GM10266 (cell line): ENCODE measurements around the gene REXO4.

Experiments used
- DNase-seq: peaks from one replicate; pipeline ENCODE4 v3.0.0; 2012; ENCODE audit errors: extremely low spot score
- TF ChIP-seq, protein P1 (sequence below): IDR thresholded peaks from 2 replicates; pipeline ENCODE4 v1.5.1; 2012; ENCODE audit warnings: mild to moderate bottlenecking, low read depth; ENCODE audit not compliant: control insufficient read depth, insufficient read depth; ENCODE audit errors: missing control alignments

REXO4 gene

DNA sequence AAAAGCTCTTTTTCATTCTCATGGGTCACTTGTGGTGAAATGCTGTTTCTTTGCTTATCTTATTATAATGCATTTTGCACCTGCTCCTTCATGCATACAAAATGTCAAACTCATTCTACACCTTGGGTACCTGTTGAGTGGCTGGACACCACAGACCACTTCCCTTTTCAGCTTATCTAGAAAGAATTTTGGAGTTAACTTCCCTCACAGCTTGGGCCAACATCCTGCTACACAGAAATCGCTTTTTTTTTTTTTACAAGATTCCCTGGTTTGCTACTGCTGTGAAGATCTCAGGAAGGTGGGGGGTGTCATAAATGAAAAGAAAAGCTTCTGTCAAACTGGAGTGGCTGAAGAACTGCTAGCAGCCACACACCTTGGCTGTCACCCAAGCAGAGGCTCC, 2.6 kb downstream of the REXO4 start:
- TF ChIP-seq, protein P1, sequence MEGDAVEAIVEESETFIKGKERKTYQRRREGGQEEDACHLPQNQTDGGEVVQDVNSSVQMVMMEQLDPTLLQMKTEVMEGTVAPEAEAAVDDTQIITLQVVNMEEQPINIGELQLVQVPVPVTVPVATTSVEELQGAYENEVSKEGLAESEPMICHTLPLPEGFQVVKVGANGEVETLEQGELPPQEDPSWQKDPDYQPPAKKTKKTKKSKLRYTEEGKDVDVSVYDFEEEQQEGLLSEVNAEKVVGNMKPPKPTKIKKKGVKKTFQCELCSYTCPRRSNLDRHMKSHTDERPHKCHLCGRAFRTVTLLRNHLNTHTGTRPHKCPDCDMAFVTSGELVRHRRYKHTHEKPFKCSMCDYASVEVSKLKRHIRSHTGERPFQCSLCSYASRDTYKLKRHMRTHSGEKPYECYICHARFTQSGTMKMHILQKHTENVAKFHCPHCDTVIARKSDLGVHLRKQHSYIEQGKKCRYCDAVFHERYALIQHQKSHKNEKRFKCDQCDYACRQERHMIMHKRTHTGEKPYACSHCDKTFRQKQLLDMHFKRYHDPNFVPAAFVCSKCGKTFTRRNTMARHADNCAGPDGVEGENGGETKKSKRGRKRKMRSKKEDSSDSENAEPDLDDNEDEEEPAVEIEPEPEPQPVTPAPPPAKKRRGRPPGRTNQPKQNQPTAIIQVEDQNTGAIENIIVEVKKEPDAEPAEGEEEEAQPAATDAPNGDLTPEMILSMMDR, result no peak
- DNase-seq, result no peak

DNA sequence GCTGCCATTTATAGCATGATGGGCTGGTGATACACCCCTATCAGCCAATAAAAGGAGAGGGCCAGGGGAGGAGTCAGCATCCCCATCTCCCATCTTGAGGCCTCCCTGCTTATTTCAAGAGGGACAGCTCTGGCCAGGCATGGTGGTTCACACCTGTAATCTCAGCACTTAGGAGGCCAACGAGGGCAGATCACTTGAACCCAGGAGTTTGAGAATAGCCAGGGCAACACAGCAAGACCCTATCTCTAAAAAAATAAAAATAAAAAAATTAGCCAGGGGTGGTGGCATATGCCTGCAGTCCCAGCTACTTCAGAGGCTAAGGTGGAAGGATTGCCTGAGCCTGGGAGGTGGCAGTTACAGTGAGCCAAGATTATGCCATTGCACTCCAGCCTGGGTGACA, 9.8 kb downstream of the REXO4 start:
- DNase-seq, result no peak
- TF ChIP-seq, protein P1, result no peak

DNA sequence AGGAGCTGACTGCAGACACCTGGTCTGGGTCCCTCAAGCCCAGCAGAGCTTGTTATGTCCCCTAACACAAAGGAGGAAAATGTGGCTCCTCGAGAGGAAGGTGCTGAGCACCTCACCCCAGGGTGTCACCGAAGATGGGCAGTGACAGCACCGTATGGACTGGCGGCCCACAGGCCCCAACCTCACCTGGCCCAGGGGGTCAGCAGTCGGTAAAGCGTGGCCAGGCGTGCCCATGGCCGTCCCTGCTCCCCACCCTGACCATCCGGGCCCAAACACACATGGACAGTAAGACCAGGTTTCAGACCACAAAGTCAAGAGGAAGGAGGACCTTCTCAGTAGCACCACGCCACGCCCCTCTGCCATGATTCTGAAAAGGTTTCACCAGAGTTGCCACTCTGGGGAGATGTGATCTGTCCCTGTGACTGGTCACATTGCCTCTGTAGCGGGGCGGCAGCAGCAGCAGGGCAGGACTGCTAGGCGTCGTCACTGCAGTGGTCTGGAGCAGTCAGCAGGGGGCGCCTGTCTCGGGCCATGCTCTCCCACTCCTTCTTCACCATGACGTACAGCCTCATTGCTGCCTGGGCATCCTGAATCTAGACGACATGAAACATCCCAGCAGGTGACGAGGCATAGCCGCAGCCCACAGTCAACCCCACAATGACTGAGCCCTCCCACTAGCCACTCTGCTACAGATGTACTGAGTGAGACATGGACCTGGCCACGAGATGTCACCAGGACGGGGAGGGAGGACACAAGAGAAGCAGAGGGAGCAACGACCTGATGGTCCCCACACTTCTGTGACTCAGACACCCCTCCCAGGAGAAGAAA, 11.1 kb downstream of the REXO4 start:
- peak; percentile 84 for DNase-seq

DNA sequence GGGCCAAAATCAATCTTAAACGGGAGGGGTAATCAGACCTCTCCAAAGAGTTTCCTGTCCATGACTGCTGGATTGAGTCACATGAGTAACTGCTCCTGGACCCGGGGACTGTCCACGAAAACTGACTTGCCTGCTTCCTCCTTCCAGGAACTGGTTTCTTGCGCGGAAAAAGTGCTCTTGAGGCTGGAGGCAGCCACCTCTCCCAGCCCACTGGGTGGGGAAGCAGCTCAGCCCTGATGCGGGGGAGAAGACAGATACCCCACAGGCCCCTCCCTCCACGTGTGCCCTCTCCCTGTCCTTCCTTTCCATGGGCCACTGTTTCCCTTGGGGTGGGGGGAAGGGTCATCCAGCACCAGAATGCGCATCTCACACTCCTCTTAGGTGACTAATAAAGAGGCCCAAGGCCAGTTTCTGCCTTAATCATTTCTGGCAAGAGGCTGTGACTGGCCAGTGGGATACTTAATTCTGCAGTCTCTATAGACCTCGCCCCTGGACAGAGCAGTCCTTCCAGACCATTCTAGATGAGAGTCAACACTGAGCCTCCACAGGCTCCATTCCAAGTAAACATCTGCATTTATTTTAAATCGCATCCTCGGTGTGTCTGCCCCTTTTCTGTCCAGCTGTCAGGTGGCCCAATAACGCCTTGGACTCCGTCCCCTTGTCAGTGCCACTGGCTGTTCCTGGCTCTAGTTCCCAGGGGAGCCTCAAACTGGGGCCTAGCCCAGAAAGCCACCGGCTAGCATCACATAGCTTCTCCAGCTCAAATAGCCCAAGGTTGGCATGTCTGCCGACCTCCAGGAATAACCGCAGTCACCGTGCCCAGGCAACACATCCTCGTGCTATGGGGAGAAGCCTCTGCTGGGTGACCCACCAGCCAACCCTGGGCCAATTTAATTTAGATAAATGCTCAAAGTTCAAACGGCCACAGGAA, 12.0 kb downstream of the REXO4 start:
- DNase-seq, result no peak
- TF ChIP-seq, protein P1, result no peak

More for the DNA sequence above, 11.1 kb downstream of the REXO4 start:
- TF ChIP-seq, protein P1, result peak; percentile 93

DNA sequence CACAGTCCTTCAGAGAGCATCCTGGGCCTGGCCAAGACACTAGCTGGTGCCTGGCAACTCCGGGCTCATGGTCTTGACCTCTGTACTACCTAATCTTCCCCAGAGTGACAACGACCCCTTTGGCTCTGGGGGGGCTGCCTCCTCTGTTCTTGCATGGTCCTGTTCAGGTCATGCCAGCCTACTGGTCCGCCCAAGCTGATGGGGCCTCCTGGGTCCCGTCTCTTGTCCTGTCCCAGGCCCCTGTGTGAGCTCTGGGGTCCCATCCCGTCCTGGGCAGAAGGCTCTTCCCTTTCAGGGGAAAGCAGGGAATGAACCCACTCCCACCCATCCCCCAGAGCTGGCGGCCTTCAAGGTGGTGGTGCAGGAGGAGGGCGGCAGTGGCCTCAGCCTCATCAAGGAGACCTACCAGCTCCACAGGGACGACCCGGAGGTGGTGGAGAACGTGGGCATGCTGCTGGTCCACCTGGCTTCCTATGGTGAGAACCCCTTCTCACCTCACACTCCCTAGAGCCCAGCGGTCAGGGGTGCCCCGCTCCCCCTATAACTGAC, 13.3 kb downstream of the REXO4 start:
- TF ChIP-seq, protein P1, result no peak
- no peak for DNase-seq

DNA sequence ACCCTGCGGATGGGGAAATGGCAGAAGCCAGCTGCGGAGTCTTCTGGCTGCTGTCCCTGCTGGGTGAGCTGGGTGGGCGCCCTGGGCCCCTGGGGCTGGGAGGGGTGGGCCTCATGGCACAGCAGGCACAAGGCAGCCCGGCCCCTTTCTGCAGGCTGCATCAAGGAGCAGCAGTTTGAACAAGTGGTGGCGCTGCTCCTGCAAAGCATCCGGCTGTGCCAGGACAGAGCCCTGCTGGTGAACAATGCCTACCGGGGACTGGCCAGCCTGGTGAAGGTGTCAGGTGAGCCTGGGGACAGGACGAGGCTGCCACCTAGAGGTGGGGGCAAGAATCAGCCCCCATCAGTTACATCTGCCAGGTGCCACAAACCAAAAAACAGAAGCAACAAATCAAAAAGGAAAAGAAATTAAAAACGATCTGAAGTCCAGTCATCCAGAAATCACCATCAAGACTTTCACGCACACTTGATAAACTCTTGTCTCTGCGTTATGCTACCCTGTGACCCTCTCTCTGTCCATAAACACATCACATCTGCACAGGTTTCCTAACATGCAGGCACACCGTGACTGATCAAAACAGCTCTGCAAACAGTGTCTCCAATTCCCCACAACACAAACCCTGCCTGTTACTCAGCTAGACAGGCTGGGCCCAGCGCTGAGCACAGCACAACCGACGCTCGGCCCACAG, 13.9 kb downstream of the REXO4 start:
- DNase-seq, result no peak
- TF ChIP-seq, protein P1, result peak; percentile 53
